ENCODE results near the gene ZIM2.

- no peak for TF ChIP-seq CTCF (IDR thresholded peaks at IDR 0.05; ENCODE audit: insufficient read depth, low read length, poor library complexity, severe bottlenecking)
- no peak for TF ChIP-seq EZH2phosphoT487 (conservative IDR thresholded peaks at IDR 0.05; ENCODE audit: low read length)
These were observed 26.0 kb upstream of the ZIM2 start for GRCh38 chr19:56866538-56866937.
